HCT116 (cell line): ENCODE measurements around the gene PCDHB16. TPM values are rescaled to one million over a fixed set of nuclear protein-coding genes. Genes with fewer than 3 reads are reported as not detected.
"Not testable (repeated sequence)": the region's sequence is repeated elsewhere in the genome, so short reads cannot be mapped to it uniquely, and the experiment has no call there.

Source experiments
- ATAC-seq: fragments of 200-7000 bp; cut with Tn5 transposase; 2 replicates; pipeline ENCODE4 v1.9.1; 2020; ENCODE audit warnings: mild to moderate bottlenecking, moderate library complexity
- BruUV-seq: library from RNA; stranded (reverse); fragments of 400-500 nt; replicated peaks from 2 replicates; lab custom pipeline; 2021; lab: Mats Ljungman, UMichigan
- CTCF ChIA-PET: fragments of 300-600 bp; sonication (Branson Sonifier 250); formaldehyde crosslinking; loops from one replicate; lab custom pipeline; 2021; ENCODE audit warnings: antibody characterized with exemption; lab: Charles Lee
- POLR2A ChIA-PET: fragments of 300-600, 350-600 bp; sonication (Branson Sonifier 250); formaldehyde crosslinking; loops from one replicate; lab custom pipeline; 2021; ENCODE audit warnings: antibody characterized with exemption; lab: Charles Lee
- RAD21 ChIA-PET, 2 experiments: fragments of 300-600 bp; sonication (Branson Sonifier 250); formaldehyde crosslinking; loops; one replicate each; lab custom pipeline; 2023; ENCODE audit warnings: low total read pairs in 2 of 2; ENCODE audit not compliant: uncharacterized antibody in 2 of 2, unreplicated experiment in 2 of 2, low non-redundant PET in 1 of 2; lab: Charles Lee
- DNase-seq: peaks from one replicate; pipeline ENCODE4 v3.0.0-alpha.2; 2010; ENCODE audit warnings: low read depth, low spot score
- H2AFZ ChIP-seq: fragments of 200-600 bp; shearing (Covaris generic), sonication (generic); 2 replicates; pipeline ENCODE4 v1.6.1; 2017; ENCODE audit warnings: low read depth, mixed run types, mixed read lengths, antibody characterized with exemption, low read length; ENCODE audit not compliant: poor library complexity, severe bottlenecking
- H3K27ac ChIP-seq: 2 replicates; pipeline ENCODE4 v1.5.1; 2012; ENCODE audit warnings: low read depth, low read length
- H3K27me3 ChIP-seq: fragments of 200-600 bp; sonication (generic); 2 replicates; pipeline ENCODE4 v1.6.1; 2016; ENCODE audit warnings: mixed run types, low read length, mixed read lengths; ENCODE audit not compliant: insufficient read depth
- H3K36me3 ChIP-seq, 2 experiments: fragments of 200-500 bp in 1 of 2; fragments of 200-600 bp in 1 of 2; sonication (Bioruptor generic) in 1 of 2; sonication (generic) in 1 of 2; 2 replicates each; pipeline versions ENCODE4 v1.5.1 to v1.6.1; 2014 to 2016; ENCODE audit warnings: low read length in 2 of 2, inconsistent platforms in 1 of 2, mixed read lengths in 1 of 2, mixed run types in 1 of 2; ENCODE audit not compliant: insufficient read depth in 2 of 2, control insufficient read depth in 1 of 2
- H3K4me1 ChIP-seq, 2 experiments: fragments of 200-600 bp in 1 of 2; sonication (generic) in 1 of 2; 2 replicates each; pipeline versions ENCODE4 v1.5.1 to v1.6.1; 2012 to 2017; ENCODE audit warnings: low read length in 2 of 2, inconsistent platforms in 1 of 2, mild to moderate bottlenecking in 1 of 2, mixed read lengths in 1 of 2, mixed run types in 1 of 2, moderate library complexity in 1 of 2; ENCODE audit not compliant: insufficient read depth in 2 of 2, control insufficient read depth in 1 of 2
- H3K4me2 ChIP-seq: fragments of 200-600 bp; sonication (generic); 2 replicates; pipeline ENCODE4 v1.6.1; 2017; ENCODE audit warnings: mixed run types, low read length, mixed read lengths
- H3K4me3 ChIP-seq, 2 experiments: fragments of 200-600 bp in 1 of 2; sonication (generic) in 1 of 2; replicated peaks in 1 of 2; 2 replicates each; pipeline ENCODE4 v1.5.1; 2011 to 2016; ENCODE audit warnings: low read length in 2 of 2, control low read depth in 1 of 2, low read depth in 1 of 2, mild to moderate bottlenecking in 1 of 2, mixed read lengths in 1 of 2, mixed run types in 1 of 2
- H3K79me2 ChIP-seq: fragments of 200-600 bp; sonication (generic); 2 replicates; pipeline ENCODE4 v1.6.1; 2017; ENCODE audit warnings: mild to moderate bottlenecking, mixed run types, low read length, moderate library complexity, mixed read lengths; ENCODE audit not compliant: insufficient read depth
- H3K9ac ChIP-seq: fragments of 200-600 bp; sonication (generic); 2 replicates; pipeline ENCODE4 v1.6.1; 2016; ENCODE audit warnings: low read length, mixed read lengths
- H3K9me2 ChIP-seq: fragments of 200-600 bp; sonication (generic), shearing (Covaris generic); 2 replicates; pipeline ENCODE4 v1.6.1; 2017; ENCODE audit warnings: mixed run types, mild to moderate bottlenecking, moderate library complexity; ENCODE audit not compliant: insufficient read depth
- H3K9me3 ChIP-seq, 2 experiments: fragments of 200-500 bp in 1 of 2; fragments of 200-600 bp in 1 of 2; sonication (Bioruptor generic) in 1 of 2; sonication (generic) in 1 of 2; 2 replicates each; pipeline ENCODE4 v1.6.1; 2014 to 2017; ENCODE audit warnings: low read length in 2 of 2, mixed read lengths in 2 of 2, inconsistent platforms in 1 of 2, low read depth in 1 of 2, mild to moderate bottlenecking in 1 of 2, mixed run types in 1 of 2, moderate library complexity in 1 of 2; ENCODE audit not compliant: control insufficient read depth in 1 of 2, insufficient read depth in 1 of 2
- H4K20me1 ChIP-seq: fragments of 200-600 bp; sonication (generic), shearing (Covaris generic); 2 replicates; pipeline ENCODE4 v1.6.1; 2017; ENCODE audit warnings: mixed run types, mild to moderate bottlenecking, moderate library complexity; ENCODE audit not compliant: insufficient read depth
- RAD21 ChIP-seq: IDR thresholded peaks from 2 replicates; pipeline ENCODE4 v1.6.1; 2012; ENCODE audit warnings: low read depth, mild to moderate bottlenecking
- SP1 ChIP-seq: IDR thresholded peaks from 2 replicates; pipeline ENCODE4 v1.6.1; 2012; ENCODE audit warnings: low read depth
- intact Hi-C: fragments of 100-400 bp; cut with micrococcal nuclease; formaldehyde crosslinking; loops from 2 replicates; pipeline ENCODE4 v1.10.0; 2022
- total RNA-seq: library from RNA; stranded (reverse); gene quantifications from one replicate; pipeline ENCODE4 v1.2.1, GENCODE V29; 2021; ENCODE audit not compliant: unreplicated experiment
- TF ChIP-seq, protein P1 (sequence below), 3 experiments: fragments of 200-600 bp in 1 of 3; sonication (generic) in 1 of 3; IDR thresholded peaks in 2 of 3; conservative IDR thresholded peaks in 1 of 3; 2 replicates each; pipeline ENCODE4 v1.5.1; 2012 to 2017; ENCODE audit warnings: low read depth in 2 of 3, low read length in 2 of 3, antibody characterized with exemption in 1 of 3, borderline replicate concordance in 1 of 3, control low read depth in 1 of 3, mild to moderate bottlenecking in 1 of 3, mixed read lengths in 1 of 3, mixed run types in 1 of 3, moderate library complexity in 1 of 3; ENCODE audit not compliant: insufficient read depth in 1 of 3

Gene PCDHB16
- total RNA-seq, 1 experiment from 2014 or later: not detected

- H2AFZ ChIP-seq: no peak within 1 kb of the TSS
- no peak for DNase-seq
Observed at GRCh38 chr5:141199359-141200235, 17.4 kb downstream of the PCDHB16 start, which contains the start of gene PCDHB11. TSS of gene PCDHB11 (plus strand) at chr5:141199627. CDS start at chr5:141199775, 148 bp downstream.

GRCh38 chr5:141201126-141201525 is 18.9 kb downstream of the PCDHB16 start:
- RAD21 ChIA-PET, intact Hi-C loops, H3K4me3 ChIP-seq, H3K4me2 ChIP-seq, H2AFZ ChIP-seq, BruUV-seq, POLR2A ChIA-PET, H3K9ac ChIP-seq, H3K27me3 ChIP-seq, H3K4me1 ChIP-seq, CTCF ChIA-PET, ATAC-seq, H4K20me1 ChIP-seq, H3K36me3 ChIP-seq, DNase-seq, H3K27ac ChIP-seq, H3K9me2 ChIP-seq, H3K79me2 ChIP-seq: not testable (repeated sequence)
- peaks cover 0 to 11% of the 10 kb centered on the region in 2 experiments; a peak in 3 of 4 replicates for H3K9me3 ChIP-seq

More at GRCh38 chr5:141199359-141200235, 17.4 kb downstream of the PCDHB16 start, which contains the start of gene PCDHB11:
- no peaks in the 10 kb centered on the region for H3K79me2 ChIP-seq
- H3K36me3 ChIP-seq: no peaks in the 10 kb centered on the region
- no peak within 1 kb of the TSS for H3K4me3 ChIP-seq
- POLR2A ChIA-PET: no interaction called here
- TF ChIP-seq, protein P1, sequence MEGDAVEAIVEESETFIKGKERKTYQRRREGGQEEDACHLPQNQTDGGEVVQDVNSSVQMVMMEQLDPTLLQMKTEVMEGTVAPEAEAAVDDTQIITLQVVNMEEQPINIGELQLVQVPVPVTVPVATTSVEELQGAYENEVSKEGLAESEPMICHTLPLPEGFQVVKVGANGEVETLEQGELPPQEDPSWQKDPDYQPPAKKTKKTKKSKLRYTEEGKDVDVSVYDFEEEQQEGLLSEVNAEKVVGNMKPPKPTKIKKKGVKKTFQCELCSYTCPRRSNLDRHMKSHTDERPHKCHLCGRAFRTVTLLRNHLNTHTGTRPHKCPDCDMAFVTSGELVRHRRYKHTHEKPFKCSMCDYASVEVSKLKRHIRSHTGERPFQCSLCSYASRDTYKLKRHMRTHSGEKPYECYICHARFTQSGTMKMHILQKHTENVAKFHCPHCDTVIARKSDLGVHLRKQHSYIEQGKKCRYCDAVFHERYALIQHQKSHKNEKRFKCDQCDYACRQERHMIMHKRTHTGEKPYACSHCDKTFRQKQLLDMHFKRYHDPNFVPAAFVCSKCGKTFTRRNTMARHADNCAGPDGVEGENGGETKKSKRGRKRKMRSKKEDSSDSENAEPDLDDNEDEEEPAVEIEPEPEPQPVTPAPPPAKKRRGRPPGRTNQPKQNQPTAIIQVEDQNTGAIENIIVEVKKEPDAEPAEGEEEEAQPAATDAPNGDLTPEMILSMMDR (IDR thresholded peaks at IDR 0.05 in 2 of 3, conservative IDR thresholded peaks at IDR 0.05 in 1 of 3; ENCODE audit: borderline replicate concordance in 1 of 3, insufficient read depth in 1 of 3, low read depth in 2 of 3, low read length in 2 of 3): peak; percentile 24 to 34 (median 29); a peak in 3 of 6 replicates
- TF ChIP-seq SP1 (no peak), RAD21 (peak; percentile 58)
- H3K9ac ChIP-seq: no peak within 1 kb of the TSS
- H3K4me2 ChIP-seq: no peak within 1 kb of the TSS
- no peaks in the 10 kb centered on the region for H3K27me3 ChIP-seq
- no peak for ATAC-seq
- H3K4me1 ChIP-seq: no peaks in the 10 kb centered on the region
- H3K9me3 ChIP-seq: peaks cover 0 to 11% of the 10 kb centered on the region in 2 experiments; a peak in 3 of 4 replicates
- intact Hi-C loops: no loop called here
- BruUV-seq: no TSS peak
- RAD21 ChIA-PET: interaction anchor here in 1 of 2 experiments (0.6 kb wide), 1 partner anchor 391 kb away, joined by 5 read pairs; no protein-coding TSS in a partner anchor
- H4K20me1 ChIP-seq: no peaks in the 10 kb centered on the region
- no peak within 1 kb of the TSS for H3K27ac ChIP-seq
- no peaks in the 10 kb centered on the region for H3K9me2 ChIP-seq
- CTCF ChIA-PET: interaction anchor here (1.5 kb wide), 1 partner anchor 364 kb away, joined by 4 read pairs; no protein-coding TSS in a partner anchor

DNA sequence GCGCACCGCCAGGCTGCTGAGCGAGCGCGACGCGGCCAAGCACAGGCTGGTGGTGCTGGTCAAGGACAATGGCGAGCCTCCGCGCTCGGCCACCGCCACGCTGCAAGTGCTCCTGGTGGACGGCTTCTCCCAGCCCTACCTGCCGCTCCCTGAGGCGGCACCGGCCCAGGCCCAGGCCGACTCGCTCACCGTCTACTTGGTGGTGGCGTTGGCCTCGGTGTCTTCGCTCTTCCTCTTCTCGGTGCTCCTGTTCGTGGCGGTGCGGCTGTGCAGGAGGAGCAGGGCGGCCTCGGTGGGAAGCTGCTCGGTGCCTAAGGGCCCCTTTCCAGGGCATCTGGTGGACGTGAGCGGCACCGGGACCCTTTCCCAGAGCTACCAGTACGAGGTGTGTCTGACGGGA is 19.5 kb downstream of the PCDHB16 start:
- not testable (repeated sequence) for ATAC-seq, BruUV-seq

More for the DNA sequence above, 19.5 kb downstream of the PCDHB16 start:
- RAD21 ChIA-PET, H4K20me1 ChIP-seq, CTCF ChIA-PET, H3K9ac ChIP-seq, H3K4me3 ChIP-seq, H3K79me2 ChIP-seq, H3K27me3 ChIP-seq, H3K27ac ChIP-seq, DNase-seq, POLR2A ChIA-PET, H3K36me3 ChIP-seq, intact Hi-C loops, H2AFZ ChIP-seq, H3K4me2 ChIP-seq, H3K4me1 ChIP-seq, H3K9me2 ChIP-seq: not testable (repeated sequence)
- peaks cover 0 to 11% of the 10 kb centered on the region in 2 experiments; a peak in 3 of 4 replicates for H3K9me3 ChIP-seq
